IPS-11a (cell line): ENCODE data around the gene TESMIN.

Source experiments
- H3K4me3 ChIP-seq: one replicate; pipeline ENCODE4 v1.5.1; 2013; ENCODE audit warnings: low read depth, low read length, control low read depth

TESMIN gene

GRCh38 chr11:68714060-68714856 lies 37.1 kb downstream of the TESMIN start:
- no peak overlapping the region for H3K4me3 ChIP-seq

GRCh38 chr11:68711114-68711513 lies 40.2 kb downstream of the TESMIN start:
- H3K4me3 ChIP-seq: no peak overlapping the region

GRCh38 chr11:68710409-68710808 lies 40.9 kb downstream of the TESMIN start:
- no peak overlapping the region for H3K4me3 ChIP-seq

GRCh38 chr11:68709062-68709461 lies 42.3 kb downstream of the TESMIN start:
- H3K4me3 ChIP-seq: no peak overlapping the region

GRCh38 chr11:68707527-68707926 lies 43.8 kb downstream of the TESMIN start:
- no peak overlapping the region for H3K4me3 ChIP-seq

GRCh38 chr11:68704887-68705286 lies 46.4 kb downstream of the TESMIN start:
- no peak overlapping the region for H3K4me3 ChIP-seq

GRCh38 chr11:68698993-68699392 lies 52.3 kb downstream of the TESMIN start:
- no peak overlapping the region for H3K4me3 ChIP-seq

GRCh38 chr11:68695531-68695930 lies 55.8 kb downstream of the TESMIN start:
- H3K4me3 ChIP-seq: no peak overlapping the region

GRCh38 chr11:68694431-68695297 lies 56.7 kb downstream of the TESMIN start:
- no peak overlapping the region for H3K4me3 ChIP-seq

GRCh38 chr11:68693484-68693882 lies 57.8 kb downstream of the TESMIN start:
- H3K4me3 ChIP-seq: no peak overlapping the region

- H3K4me3 ChIP-seq: no peak overlapping the region
Measured at GRCh38 chr11:68692871-68693483, 58.3 kb downstream of the TESMIN start.

- no peak overlapping the region for H3K4me3 ChIP-seq
Measured at GRCh38 chr11:68692115-68692514, 59.2 kb downstream of the TESMIN start.

GRCh38 chr11:68691402-68691784 lies 59.9 kb downstream of the TESMIN start:
- no peak overlapping the region for H3K4me3 ChIP-seq

GRCh38 chr11:68690671-68691401 lies 60.5 kb downstream of the TESMIN start:
- H3K4me3 ChIP-seq: no peak overlapping the region

- no peak overlapping the region for H3K4me3 ChIP-seq
Measured at GRCh38 chr11:68689737-68690625, 61.3 kb downstream of the TESMIN start.

GRCh38 chr11:68688881-68689280 lies 62.4 kb downstream of the TESMIN start:
- H3K4me3 ChIP-seq: no peak overlapping the region

- H3K4me3 ChIP-seq: no peak overlapping the region
Measured at GRCh38 chr11:68687986-68688385, 63.3 kb downstream of the TESMIN start.

GRCh38 chr11:68687311-68687710 lies 64.0 kb downstream of the TESMIN start:
- H3K4me3 ChIP-seq: no peak overlapping the region

- no peak overlapping the region for H3K4me3 ChIP-seq
Measured at GRCh38 chr11:68686486-68686885, 64.8 kb downstream of the TESMIN start.
